GM18873 (cell line): Measurements from ENCODE around the gene HCFC1.
A peak's percentile ranks its signal among the peaks of the same experiment; 100 is the strongest.

Source experiments
- ATAC-seq: cut with Tn5 transposase; IDR thresholded peaks from one replicate; pipeline ENCODE4 v1.9.1; 2021; ENCODE audit warnings: mild to moderate bottlenecking, moderate library complexity, moderate number of reproducible peaks; ENCODE audit not compliant: unreplicated experiment, low FRiP score

HCFC1 gene

DNA sequence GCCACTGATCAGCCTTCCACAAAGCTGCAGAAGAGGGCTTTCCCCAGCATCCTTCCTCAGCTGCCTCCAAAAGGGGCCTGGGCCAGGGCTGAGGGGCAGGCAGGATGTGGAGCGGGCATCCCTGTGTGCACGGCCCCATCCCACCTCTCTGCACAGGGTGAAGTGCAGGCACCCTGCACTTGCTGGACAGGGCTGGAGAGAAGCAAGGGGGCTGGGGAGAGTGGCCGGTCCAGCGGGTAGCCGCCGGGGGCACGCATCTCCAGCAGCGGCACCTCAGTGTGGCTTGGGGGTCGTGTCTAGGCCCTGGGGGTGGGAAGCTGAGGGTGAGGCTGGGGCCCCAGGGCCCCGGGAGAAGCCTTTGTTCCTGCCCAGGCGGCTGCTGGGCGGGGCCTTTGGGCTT is 64.2 kb downstream of the HCFC1 start:
- no peak for ATAC-seq

DNA sequence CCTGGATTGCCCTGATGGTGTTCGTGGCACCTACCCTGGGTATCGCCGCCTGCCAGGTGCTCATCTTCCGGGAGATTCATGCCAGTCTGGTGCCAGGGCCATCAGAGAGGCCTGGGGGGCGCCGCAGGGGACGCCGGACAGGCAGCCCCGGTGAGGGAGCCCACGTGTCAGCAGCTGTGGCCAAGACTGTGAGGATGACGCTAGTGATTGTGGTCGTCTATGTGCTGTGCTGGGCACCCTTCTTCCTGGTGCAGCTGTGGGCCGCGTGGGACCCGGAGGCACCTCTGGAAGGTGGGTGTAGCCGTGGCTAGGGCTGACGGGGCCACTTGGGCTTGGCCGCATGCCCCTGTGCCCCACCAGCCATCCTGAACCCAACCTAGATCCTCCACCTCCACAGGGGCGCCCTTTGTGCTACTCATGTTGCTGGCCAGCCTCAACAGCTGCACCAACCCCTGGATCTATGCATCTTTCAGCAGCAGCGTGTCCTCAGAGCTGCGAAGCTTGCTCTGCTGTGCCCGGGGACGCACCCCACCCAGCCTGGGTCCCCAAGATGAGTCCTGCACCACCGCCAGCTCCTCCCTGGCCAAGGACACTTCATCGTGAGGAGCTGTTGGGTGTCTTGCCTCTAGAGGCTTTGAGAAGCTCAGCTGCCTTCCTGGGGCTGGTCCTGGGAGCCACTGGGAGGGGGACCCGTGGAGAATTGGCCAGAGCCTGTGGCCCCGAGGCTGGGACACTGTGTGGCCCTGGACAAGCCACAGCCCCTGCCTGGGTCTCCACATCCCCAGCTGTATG is 65.3 kb downstream of the HCFC1 start:
- no peak for ATAC-seq

DNA sequence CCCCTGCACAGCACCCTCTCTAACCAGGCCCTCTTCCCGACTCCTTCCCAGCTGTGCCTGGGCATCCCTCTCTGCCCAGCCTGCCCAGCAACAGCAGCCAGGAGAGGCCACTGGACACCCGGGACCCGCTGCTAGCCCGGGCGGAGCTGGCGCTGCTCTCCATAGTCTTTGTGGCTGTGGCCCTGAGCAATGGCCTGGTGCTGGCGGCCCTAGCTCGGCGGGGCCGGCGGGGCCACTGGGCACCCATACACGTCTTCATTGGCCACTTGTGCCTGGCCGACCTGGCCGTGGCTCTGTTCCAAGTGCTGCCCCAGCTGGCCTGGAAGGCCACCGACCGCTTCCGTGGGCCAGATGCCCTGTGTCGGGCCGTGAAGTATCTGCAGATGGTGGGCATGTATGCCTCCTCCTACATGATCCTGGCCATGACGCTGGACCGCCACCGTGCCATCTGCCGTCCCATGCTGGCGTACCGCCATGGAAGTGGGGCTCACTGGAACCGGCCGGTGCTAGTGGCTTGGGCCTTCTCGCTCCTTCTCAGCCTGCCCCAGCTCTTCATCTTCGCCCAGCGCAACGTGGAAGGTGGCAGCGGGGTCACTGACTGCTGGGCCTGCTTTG is 66.0 kb downstream of the HCFC1 start:
- ATAC-seq = no peak

DNA sequence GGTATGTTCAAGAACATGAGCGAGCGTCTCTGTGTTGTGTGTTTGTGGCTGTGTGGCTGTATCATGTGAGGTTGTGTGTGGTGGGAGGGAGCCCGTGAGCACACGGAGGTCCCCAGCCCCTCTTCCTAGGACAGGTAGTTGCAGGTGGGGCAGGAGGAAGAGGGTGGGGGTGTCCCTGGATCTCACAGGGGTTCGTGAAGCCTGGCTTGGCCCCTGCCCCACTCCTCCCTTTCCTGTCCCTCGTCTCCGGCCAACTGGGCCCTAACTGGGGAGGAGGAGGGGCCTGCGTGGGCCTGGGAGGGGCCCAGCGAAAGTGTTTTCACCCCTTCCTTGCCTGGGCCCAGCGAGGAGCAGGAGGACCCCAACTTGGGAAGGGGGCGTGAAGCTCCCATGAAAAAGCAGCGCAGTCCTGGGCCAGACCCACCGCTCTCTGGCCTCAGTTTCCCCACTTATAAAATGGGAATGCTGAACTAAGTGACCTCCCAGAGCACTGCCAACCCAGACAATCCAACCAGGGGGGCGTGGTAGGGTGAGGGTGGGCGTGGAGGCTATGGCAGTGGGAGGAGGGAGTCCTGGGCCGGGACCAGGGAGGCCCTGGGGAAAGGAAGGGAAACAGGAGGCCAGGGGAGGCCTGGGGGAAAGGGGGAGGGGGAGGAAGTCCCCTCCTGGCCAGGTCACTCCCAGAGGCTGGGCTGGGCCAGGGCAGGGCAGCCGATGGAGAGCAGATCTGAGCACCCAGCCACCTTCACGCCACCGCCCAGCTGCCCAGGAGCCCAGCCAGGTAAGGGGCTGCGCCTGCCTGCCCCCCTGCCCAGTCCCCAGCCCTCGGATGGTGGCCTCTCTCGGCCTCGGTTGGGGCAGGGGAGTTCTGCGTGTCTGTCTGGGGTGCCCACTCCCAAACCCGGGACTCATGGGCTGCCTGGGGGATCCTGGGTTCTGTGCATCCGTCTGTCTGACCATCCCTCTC is 67.3 kb downstream of the HCFC1 start, which contains the start of gene AVPR2:
TSS of gene AVPR2 (plus strand) at position 683 of the 967 bp plus-strand sequence. CDS start 473 bp downstream, outside the sequence.
- no peak for ATAC-seq

GRCh38 chrX:153903238-153903980 is 68.2 kb downstream of the HCFC1 start:
- ATAC-seq = no peak

DNA sequence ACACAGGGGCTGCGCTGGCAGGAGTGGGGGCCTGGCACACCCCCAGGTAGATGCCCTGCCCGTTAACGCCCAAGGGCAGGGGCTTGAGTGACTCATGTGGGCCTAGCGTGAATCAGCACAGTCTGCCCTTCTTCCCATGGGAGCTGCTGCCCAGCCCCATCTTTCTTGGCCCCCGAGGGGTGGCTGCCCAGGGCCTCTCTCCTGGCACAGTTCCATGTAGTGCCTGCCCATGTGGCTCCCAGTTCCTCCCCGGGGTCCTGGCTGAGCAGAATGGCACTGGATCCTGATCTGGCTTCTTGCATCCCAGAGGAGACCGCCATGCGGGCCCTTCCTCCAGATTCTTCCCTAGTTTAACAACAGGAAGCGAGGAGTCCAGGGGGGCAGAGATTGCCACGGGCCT is 69.2 kb downstream of the HCFC1 start:
- ATAC-seq = no peak

DNA sequence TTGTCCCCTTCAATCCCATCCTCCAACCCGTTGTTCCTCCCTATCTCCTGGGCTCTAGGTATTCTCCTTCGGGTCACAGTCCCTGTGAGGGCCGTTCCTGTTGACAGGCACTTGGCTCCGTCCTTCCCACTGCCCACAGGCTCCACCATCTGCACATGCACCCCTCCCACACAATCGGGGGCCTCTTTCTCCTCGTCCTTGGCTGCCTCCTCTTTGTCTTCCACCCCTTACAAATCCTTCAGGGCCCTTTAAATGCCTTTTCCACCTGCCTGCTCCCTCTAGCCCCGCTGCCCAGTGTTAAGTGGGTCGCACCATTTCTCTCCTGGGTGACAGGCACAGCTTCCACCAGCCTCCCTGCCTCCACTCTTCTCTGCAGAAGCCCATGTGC is 69.9 kb downstream of the HCFC1 start:
- no peak for ATAC-seq

- peak; percentile 92 for ATAC-seq
Observed at GRCh38 chrX:153900831-153901752, 70.5 kb downstream of the HCFC1 start.

- ATAC-seq = no peak
Observed at GRCh38 chrX:153897899-153898298, 73.7 kb downstream of the HCFC1 start.
